ENCODE data around the gene MYH1. TPM values are rescaled to one million over a fixed set of nuclear protein-coding genes. Genes with fewer than 3 reads are reported as not detected.

The MYH1 gene
- total and polyA plus RNA-seq, 3 donors from 2014 or later = 0.47 to 3.0 (median 0.93) TPM

DNA sequence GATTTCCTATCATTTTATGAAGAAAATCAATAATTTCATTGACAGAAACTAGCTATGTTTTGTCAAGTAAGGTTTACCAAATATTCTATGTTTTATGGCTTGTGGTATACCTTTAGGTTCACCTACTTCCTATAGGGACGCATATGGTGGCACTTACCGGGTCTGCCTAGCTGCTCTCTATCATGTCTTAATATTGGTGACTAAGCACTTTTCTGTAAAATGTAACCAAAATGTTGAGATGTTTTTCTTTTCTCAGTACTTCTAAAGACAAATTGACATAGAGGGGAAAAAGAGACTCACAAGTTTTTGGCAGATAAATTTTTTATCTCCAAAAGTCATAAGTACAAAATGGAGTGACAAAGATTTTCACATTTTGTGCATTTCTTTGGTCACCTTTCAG, 26.3 kb downstream of the MYH1 start:
- Histone ChIP-seq H3K4me3 (no peak overlapping the region), H3K36me3 (ENCODE audit: low read depth, missing control alignments) (no peaks in the 10 kb centered on the region), H3K9me3 (peaks cover 4% of the 10 kb centered on the region), H3K27me3 (no peaks in the 10 kb centered on the region), H3K27ac (no peak overlapping the region), H3K4me1 (no peaks in the 10 kb centered on the region)
- DNase-seq = no peak
- intact Hi-C loops (cut with DNase I; ENCODE audit: low total_unique reads) = no loop called here
- 96 to 100% methylated on average over 2 of the region's 2 CpGs for WGBS, 2 donors
- TF ChIP-seq, protein P1, sequence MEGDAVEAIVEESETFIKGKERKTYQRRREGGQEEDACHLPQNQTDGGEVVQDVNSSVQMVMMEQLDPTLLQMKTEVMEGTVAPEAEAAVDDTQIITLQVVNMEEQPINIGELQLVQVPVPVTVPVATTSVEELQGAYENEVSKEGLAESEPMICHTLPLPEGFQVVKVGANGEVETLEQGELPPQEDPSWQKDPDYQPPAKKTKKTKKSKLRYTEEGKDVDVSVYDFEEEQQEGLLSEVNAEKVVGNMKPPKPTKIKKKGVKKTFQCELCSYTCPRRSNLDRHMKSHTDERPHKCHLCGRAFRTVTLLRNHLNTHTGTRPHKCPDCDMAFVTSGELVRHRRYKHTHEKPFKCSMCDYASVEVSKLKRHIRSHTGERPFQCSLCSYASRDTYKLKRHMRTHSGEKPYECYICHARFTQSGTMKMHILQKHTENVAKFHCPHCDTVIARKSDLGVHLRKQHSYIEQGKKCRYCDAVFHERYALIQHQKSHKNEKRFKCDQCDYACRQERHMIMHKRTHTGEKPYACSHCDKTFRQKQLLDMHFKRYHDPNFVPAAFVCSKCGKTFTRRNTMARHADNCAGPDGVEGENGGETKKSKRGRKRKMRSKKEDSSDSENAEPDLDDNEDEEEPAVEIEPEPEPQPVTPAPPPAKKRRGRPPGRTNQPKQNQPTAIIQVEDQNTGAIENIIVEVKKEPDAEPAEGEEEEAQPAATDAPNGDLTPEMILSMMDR (IDR thresholded peaks at IDR 0.05) = no peak
- TF ChIP-seq POLR2A (IDR thresholded peaks at IDR 0.05) = no peak

DNA sequence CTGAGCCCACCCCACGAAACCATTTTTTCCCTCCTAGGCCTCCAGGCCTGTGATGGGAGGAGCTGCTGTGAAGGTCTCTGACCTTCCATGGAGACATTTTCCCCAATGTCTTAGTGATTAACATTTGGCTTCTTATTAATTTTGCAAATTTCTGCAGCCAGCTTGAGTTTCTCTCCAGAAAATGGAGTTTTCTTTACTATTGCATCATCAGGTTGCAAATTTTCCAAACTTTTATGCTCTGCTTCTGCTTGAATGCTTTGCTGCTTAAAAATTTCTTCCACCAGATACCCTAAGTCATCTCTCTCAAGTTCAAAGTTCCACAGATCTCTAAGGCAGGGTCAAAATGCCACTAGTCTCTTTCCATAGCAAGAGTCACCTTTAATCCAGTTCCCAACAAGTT, 36.1 kb downstream of the MYH1 start:
- H3K4me3 ChIP-seq = no peak overlapping the region
- H3K27ac ChIP-seq = no peak overlapping the region
- TF ChIP-seq, protein P1 (IDR thresholded peaks at IDR 0.05) = no peak
- no peak for TF ChIP-seq POLR2A (IDR thresholded peaks at IDR 0.05)
- no peaks in the 10 kb centered on the region for H3K4me1 ChIP-seq
- H3K9me3 ChIP-seq = no peaks in the 10 kb centered on the region
- intact Hi-C loops (cut with DNase I; ENCODE audit: low total_unique reads) = no loop called here
- WGBS, 2 donors = 50 to 85% methylated on average over 1 of the region's 1 CpG
- DNase-seq = no peak
- no peaks in the 10 kb centered on the region for H3K27me3 ChIP-seq
- H3K36me3 ChIP-seq (ENCODE audit: low read depth, missing control alignments) = no peaks in the 10 kb centered on the region

DNA sequence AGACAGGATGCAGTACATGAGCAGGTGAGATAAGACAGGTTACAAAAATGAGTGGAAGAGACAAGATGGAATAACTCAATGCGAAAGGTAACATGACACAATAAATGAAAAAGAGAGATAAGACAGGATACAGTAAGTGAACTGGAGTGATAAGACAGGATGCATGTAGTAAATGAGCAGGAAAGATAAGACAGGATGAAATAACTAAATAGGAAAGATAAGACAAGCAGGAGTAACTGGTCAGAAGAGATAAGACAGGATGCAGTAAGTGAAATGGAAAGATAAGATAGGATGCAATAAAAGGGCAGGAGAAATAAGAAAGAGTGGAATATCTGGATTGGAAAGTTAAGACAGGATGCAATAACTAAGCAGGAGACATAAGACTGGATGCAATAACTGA, 40.6 kb downstream of the MYH1 start:
- intact Hi-C loops (cut with DNase I; ENCODE audit: low total_unique reads) = no loop called here
- H3K27me3 ChIP-seq = no peaks in the 10 kb centered on the region
- no peak for TF ChIP-seq POLR2A (IDR thresholded peaks at IDR 0.05)
- TF ChIP-seq, protein P1 (IDR thresholded peaks at IDR 0.05) = no peak
- no peak overlapping the region for H3K27ac ChIP-seq
- 57 to 61% methylated on average over 1 of the region's 1 CpG for WGBS, 2 donors
- H3K4me1 ChIP-seq = no peaks in the 10 kb centered on the region
- DNase-seq = no peak
- no peak overlapping the region for H3K4me3 ChIP-seq
- H3K36me3 ChIP-seq (ENCODE audit: low read depth, missing control alignments) = no peaks in the 10 kb centered on the region
- no peaks in the 10 kb centered on the region for H3K9me3 ChIP-seq

DNA sequence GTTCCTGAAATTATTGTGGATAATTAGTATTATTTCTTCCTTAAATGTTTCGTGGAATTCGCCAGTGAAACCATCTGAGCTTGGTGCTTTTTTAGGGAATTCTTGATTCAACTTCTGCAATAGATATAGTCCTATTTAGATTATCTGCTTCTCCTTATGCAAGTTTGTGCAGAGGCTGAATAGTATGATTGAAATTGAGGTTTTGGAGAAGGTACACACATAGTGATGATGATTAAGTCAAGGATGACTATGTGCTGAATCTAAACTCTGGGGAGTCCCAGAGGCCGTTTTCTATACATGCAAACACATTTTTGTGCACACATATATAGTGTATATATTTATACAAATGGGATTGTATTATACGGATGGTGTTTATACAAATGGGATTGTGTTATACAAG, 43.8 kb downstream of the MYH1 start:
- WGBS, 2 donors = 84 to 89% methylated on average over 4 of the region's 4 CpGs
- Histone ChIP-seq H3K9me3 (no peaks in the 10 kb centered on the region), H3K4me1 (no peaks in the 10 kb centered on the region), H3K27me3 (no peaks in the 10 kb centered on the region), H3K27ac (no peak overlapping the region), H3K36me3 (ENCODE audit: low read depth, missing control alignments) (no peaks in the 10 kb centered on the region), H3K4me3 (no peak overlapping the region)
- DNase-seq = no peak
- TF ChIP-seq, protein P1 (IDR thresholded peaks at IDR 0.05) = no peak
- no peak for TF ChIP-seq POLR2A (IDR thresholded peaks at IDR 0.05)
- intact Hi-C loops (cut with DNase I; ENCODE audit: low total_unique reads) = no loop called here

DNA sequence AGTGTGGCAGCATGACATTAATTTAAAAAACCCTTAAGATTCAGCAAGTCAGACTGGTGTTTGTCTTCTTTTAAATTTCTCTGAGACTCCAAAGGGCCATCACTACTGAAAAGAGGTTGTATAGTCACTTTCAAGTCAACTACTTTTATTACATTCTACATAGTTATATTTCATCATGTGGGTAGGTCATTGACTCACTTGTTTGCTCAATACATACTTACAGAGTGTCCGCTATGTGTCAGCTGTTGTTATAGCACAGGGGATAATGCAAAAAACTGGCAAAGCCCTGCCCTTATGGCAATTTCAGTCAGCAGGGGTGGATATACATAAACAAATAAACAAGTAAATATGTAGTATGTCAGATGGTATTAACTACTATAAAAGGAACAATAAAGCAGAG, 46.5 kb downstream of the MYH1 start:
- Histone ChIP-seq H3K36me3 (ENCODE audit: low read depth, missing control alignments) (no peaks in the 10 kb centered on the region), H3K27ac (no peak overlapping the region), H3K4me3 (no peak overlapping the region), H3K27me3 (no peaks in the 10 kb centered on the region), H3K9me3 (no peaks in the 10 kb centered on the region), H3K4me1 (no peaks in the 10 kb centered on the region)
- DNase-seq = no peak
- TF ChIP-seq POLR2A (IDR thresholded peaks at IDR 0.05) = no peak
- TF ChIP-seq, protein P1 (IDR thresholded peaks at IDR 0.05) = no peak
- 96 to 100% methylated on average over 1 of the region's 1 CpG for WGBS, 2 donors
- intact Hi-C loops (cut with DNase I; ENCODE audit: low total_unique reads) = no loop called here

Measured in testis (tissue), 3 donors.